HepG2 (cell line): Measurements from ENCODE around the gene SYN1. TPM values are rescaled to one million over a fixed set of nuclear protein-coding genes. Genes with fewer than 3 reads are reported as not detected.

Experiments used
- ATAC-seq: fragments of 200-7000 bp; cut with Tn5 transposase; 3 replicates; pipeline ENCODE4 v1.9.1; 2020; ENCODE audit warnings: mild to moderate bottlenecking, moderate library complexity
- BruUV-seq: library from RNA; stranded (reverse); fragments of 400-500 nt; replicated peaks from 2 replicates; lab custom pipeline; 2021; lab: Mats Ljungman, UMichigan
- CTCF ChIA-PET: fragments of 300-600 bp; formaldehyde crosslinking; extraction: SDS; loops from one replicate; lab custom pipeline; 2021; ENCODE audit warnings: low total read pairs, inconsistent platforms, low intra/inter-chr PET ratio; lab: Yijun Ruan, JAX
- POLR2A ChIA-PET: fragments of 350-600 bp; sonication (Branson Sonifier 250); formaldehyde crosslinking; loops from one replicate; lab custom pipeline; 2020; ENCODE audit warnings: antibody characterized with exemption, inconsistent platforms; lab: Yijun Ruan, JAX
- DNase-seq: peaks from one replicate; pipeline ENCODE4 v3.0.0-alpha.2; 2015; ENCODE audit warnings: low spot score
- FAIRE-seq: peaks from 3 replicates; lab custom pipeline; 2011; peaks lifted over from hg19 to GRCh38; lab: Jason Lieb, UNC
- H2AFZ ChIP-seq: one replicate; pipeline ENCODE4 v1.6.1; 2011; ENCODE audit warnings: low read length, inconsistent platforms
- H3K27ac ChIP-seq: fragments of 300-600 bp; 3 replicates; pipeline ENCODE4 v1.8.0; 2011; ENCODE audit warnings: mixed run types, mild to moderate bottlenecking, mixed read lengths, low read length, inconsistent platforms; ENCODE audit not compliant: insufficient read depth; ENCODE audit errors: extremely low read length
- H3K27me3 ChIP-seq, 2 experiments: fragments of 200-600 bp in 1 of 2; 2 replicates in 1 of 2; 3 replicates in 1 of 2; pipeline versions ENCODE4 v1.6.0 to v1.8.0; 2011; ENCODE audit warnings: low read length in 2 of 2, mild to moderate bottlenecking in 2 of 2, moderate library complexity in 2 of 2, inconsistent platforms in 1 of 2; ENCODE audit not compliant: insufficient read depth in 2 of 2, control insufficient read depth in 1 of 2
- H3K36me3 ChIP-seq, 2 experiments: fragments of 200-600 bp in 1 of 2; replicated peaks in 1 of 2; 2 replicates in 1 of 2; 3 replicates in 1 of 2; pipeline versions ENCODE4 v1.5.1 to v1.8.0; 2011; ENCODE audit warnings: low read length in 2 of 2, inconsistent platforms in 1 of 2; ENCODE audit not compliant: insufficient read depth in 2 of 2, control insufficient read depth in 1 of 2
- H3K4me1 ChIP-seq: 2 replicates; pipeline ENCODE4 v1.5.1; 2012; ENCODE audit warnings: low read length, inconsistent platforms; ENCODE audit not compliant: insufficient read depth
- H3K4me2 ChIP-seq: 2 replicates; pipeline ENCODE4 v1.6.0; 2011; ENCODE audit warnings: low read depth, low read length, inconsistent platforms
- H3K4me3 ChIP-seq, 3 experiments: fragments of 200-600 bp in 1 of 3; sonication (generic), shearing (Covaris generic) in 1 of 3; replicated peaks in 1 of 3; 2 replicates each; pipeline ENCODE4 v1.5.1; 2011 to 2016; ENCODE audit warnings: low read length in 3 of 3, inconsistent platforms in 2 of 3, low read depth in 2 of 3, mild to moderate bottlenecking in 2 of 3, control low read depth in 1 of 3, mixed read lengths in 1 of 3; ENCODE audit not compliant: insufficient read depth in 1 of 3
- H3K79me2 ChIP-seq: one replicate; pipeline ENCODE4 v1.6.1; 2011; ENCODE audit warnings: low read length, inconsistent platforms; ENCODE audit not compliant: insufficient read depth
- H3K9ac ChIP-seq: 2 replicates; pipeline ENCODE4 v1.6.0; 2011; ENCODE audit warnings: mild to moderate bottlenecking, low read depth, low read length, inconsistent platforms; ENCODE audit not compliant: insufficient read depth
- H3K9me3 ChIP-seq: 2 replicates; pipeline ENCODE4 v1.5.1; 2012; ENCODE audit warnings: mild to moderate bottlenecking, low read length
- H4K20me1 ChIP-seq: 2 replicates; pipeline ENCODE4 v1.6.0; 2011; ENCODE audit warnings: inconsistent platforms, mild to moderate bottlenecking, low read length, moderate library complexity; ENCODE audit not compliant: insufficient read depth
- FOXP4 ChIP-seq: sonication (generic); formaldehyde crosslinking; IDR thresholded peaks from 2 replicates; pipeline ENCODE4 v1.4.0; 2020; ENCODE audit warnings: missing genetic modification reagents
- JDP2 ChIP-seq: sonication (generic); formaldehyde crosslinking; IDR thresholded peaks from 2 replicates; pipeline ENCODE4 v1.8.1; 2022; ENCODE audit warnings: missing genetic modification reagents, borderline replicate concordance
- KDM2A ChIP-seq: sonication (generic); formaldehyde crosslinking; IDR thresholded peaks from 2 replicates; pipeline ENCODE4 v1.4.0; 2020; ENCODE audit warnings: low read depth, missing genetic modification reagents, borderline replicate concordance
- KDM3A ChIP-seq: IDR thresholded peaks from 2 replicates; pipeline ENCODE4 v1.6.1; 2018; ENCODE audit warnings: low read depth, missing compliant biosample characterization
- NR2F6 ChIP-seq, 2 experiments: IDR thresholded peaks; 2 replicates each; pipeline ENCODE4 v1.6.1; 2016; ENCODE audit warnings: antibody characterized with exemption in 1 of 2, mild to moderate bottlenecking in 1 of 2
- PRDM4 ChIP-seq: sonication (generic); formaldehyde crosslinking; IDR thresholded peaks from 2 replicates; pipeline ENCODE4 v1.9.0; 2021; ENCODE audit warnings: missing genetic modification reagents, borderline replicate concordance
- SOX6 ChIP-seq, 2 experiments: fragments of 450-650 bp in 1 of 2; sonication (generic) in 1 of 2; formaldehyde crosslinking in 1 of 2; IDR thresholded peaks; 2 replicates each; pipeline versions ENCODE4 v1.4.0 to v1.6.1; 2017 to 2020; ENCODE audit warnings: antibody characterized with exemption in 1 of 2, mild to moderate bottlenecking in 1 of 2, missing genetic modification reagents in 1 of 2
- ZNF180 ChIP-seq: sonication (generic); formaldehyde crosslinking; IDR thresholded peaks from 2 replicates; pipeline ENCODE4 v1.4.0; 2020; ENCODE audit warnings: low read depth, missing genetic modification reagents, borderline replicate concordance
- ZNF207 ChIP-seq: fragments of 450-650 bp; IDR thresholded peaks from 2 replicates; pipeline ENCODE4 v1.6.1; 2016; ENCODE audit warnings: antibody characterized with exemption, borderline replicate concordance
- ZNF280B ChIP-seq: sonication (generic); formaldehyde crosslinking; IDR thresholded peaks from 2 replicates; pipeline ENCODE4 v1.5.0; 2020; ENCODE audit warnings: missing genetic modification reagents, mild to moderate bottlenecking, borderline replicate concordance
- WGBS: methylation state at CpG from one replicate; pipeline ENCODE4 v1.1.6; 2017; ENCODE audit warnings: low lambda C conversion rate; 5-methylcytosine and 5-hydroxymethylcytosine counted together
- in situ Hi-C: cut with HindIII; loops from 2 replicates; pipeline ENCODE4 v1.10.0; 2017; ENCODE audit warnings: low pct_unique_long_range_greater_than_20kb; ENCODE audit not compliant: extremely low pct_ligation_motif_present
- intact Hi-C: fragments of 100-400 bp; cut with micrococcal nuclease; formaldehyde crosslinking; loops from one replicate; pipeline ENCODE4 v1.10.0; 2022; ENCODE audit not compliant: unreplicated experiment
- polyA plus RNA-seq, 8 experiments: library from polyadenylated mRNA; depleted of rRNA in 3 of 8; stranded (reverse) in 7 of 8; unstranded in 1 of 8; fragments of >200 nt; fragmentation: Illumina TruSeq in 4 of 8; extraction: Trizol in 4 of 8; gene quantifications; 2 replicates each; pipeline versions ENCODE4 v1.2.1 to v1.2.3, GENCODE V29; 2011 to 2016; ENCODE audit warnings: low read depth in 4 of 8, missing spikeins in 1 of 8, mixed read lengths in 1 of 8; ENCODE audit not compliant: insufficient read depth in 1 of 8
- total RNA-seq, 5 experiments: library from RNA; depleted of rRNA; stranded (reverse); fragments of >200 nt; fragmentation: Illumina TruSeq; extraction: Trizol; gene quantifications; 2 replicates each; pipeline ENCODE4 v1.2.3, GENCODE V29; 2016; ENCODE audit warnings: low read depth in 1 of 5

SYN1 gene
- total and polyA plus RNA-seq, 2 of the 13 experiments (the other 11 are each of a cell fraction or from before 2014, with no cell fraction given): not detected

GRCh38 chrX:47662144-47662657, 42.5 kb upstream of the SYN1 start (continued):
- no peak for TF ChIP-seq ZNF280B (CRISPR knock-in tag)
- no peak for TF ChIP-seq ZNF180
- TF ChIP-seq SOX6 (IDR thresholded peaks at IDR 0.05): no peak
- no peak for TF ChIP-seq SOX6 (CRISPR knock-in tag; IDR thresholded peaks at IDR 0.05)
- no peak for TF ChIP-seq ZNF207
- TF ChIP-seq FOXP4: no peak
- no peak for TF ChIP-seq KDM3A (CRISPR knock-in tag)
- no peak for TF ChIP-seq NR2F6 (IDR thresholded peaks at IDR 0.05)
- TF ChIP-seq NR2F6 (CRISPR knock-in tag; IDR thresholded peaks at IDR 0.05): no peak

- H3K9ac ChIP-seq: no peak overlapping the region
- no peaks in the 10 kb centered on the region for H3K9me3 ChIP-seq
- no peak for TF ChIP-seq JDP2 (CRISPR knock-in tag)
- no peak for TF ChIP-seq PRDM4 (CRISPR knock-in tag)
- TF ChIP-seq KDM2A (CRISPR knock-in tag): no peak
- intact Hi-C loops: no loop called here
- POLR2A ChIA-PET: no interaction called here
- no peak overlapping the region for H3K4me3 ChIP-seq
- 89% methylated on average over 3 of the region's 7 CpGs for WGBS
- H3K27ac ChIP-seq: no peak overlapping the region
- in situ Hi-C loops: no loop called here
- H3K4me2 ChIP-seq: no peak overlapping the region
- FAIRE-seq (no peak), DNase-seq (no peak), ATAC-seq (no peak)
- peaks cover 18% of the 10 kb centered on the region for H3K4me1 ChIP-seq
- H3K27me3 ChIP-seq: no peaks in the 10 kb centered on the region
- no peak overlapping the region for H2AFZ ChIP-seq
- H3K36me3 ChIP-seq: peaks cover 2 to 13% of the 10 kb centered on the region in 2 experiments; a peak in 4 of 5 replicates
- no TSS peak for BruUV-seq
- CTCF ChIA-PET: no interaction called here
- H3K79me2 ChIP-seq: peaks cover 4% of the 10 kb centered on the region
- no peaks in the 10 kb centered on the region for H4K20me1 ChIP-seq
Measured at GRCh38 chrX:47661539-47661938, 41.9 kb upstream of the SYN1 start.
